Esophagus muscularis mucosa (tissue), 4 donors: ENCODE results near the gene MRPL10. TPM values are rescaled to one million over a fixed set of nuclear protein-coding genes. Genes with fewer than 3 reads are reported as not detected.

Experiments
- DNase-seq: peaks from one replicate; pipeline ENCODE4 v3.0.0-alpha.2; 2017; ENCODE audit errors: extremely low spot score
- H3K27ac ChIP-seq, 4 donors: fragments of 200-600 bp; sonication (generic); replicated peaks in 1 of 4; 1 replicate in 3 of 4; 2 replicates in 1 of 4; pipeline ENCODE4 v1.5.1; 2016 to 2019; ENCODE audit warnings: mild to moderate bottlenecking in 1 of 4
- H3K27me3 ChIP-seq, 4 donors: fragments of 200-600 bp; sonication (generic); one replicate each; pipeline versions ENCODE4 v1.5.1 to v1.6.0; 2016 to 2019
- H3K36me3 ChIP-seq, 4 donors: fragments of 200-600 bp; sonication (generic); one replicate each; pipeline ENCODE4 v1.5.1; 2016 to 2019
- H3K4me1 ChIP-seq, 4 donors: fragments of 200-600 bp; sonication (generic); one replicate each; pipeline ENCODE4 v1.5.1; 2016 to 2019
- H3K4me3 ChIP-seq, 4 donors: fragments of 200-600 bp; sonication (generic); 1 replicate in 2 of 4; 2 replicates in 2 of 4; pipeline ENCODE4 v1.5.1; 2016 to 2019; ENCODE audit warnings: mild to moderate bottlenecking in 4 of 4, moderate library complexity in 1 of 4
- H3K9me3 ChIP-seq, 4 donors: fragments of 200-600 bp; sonication (generic); 1 replicate in 3 of 4; 2 replicates in 1 of 4; pipeline ENCODE4 v1.5.1; 2016 to 2019
- EP300 ChIP-seq: sonication (generic); formaldehyde crosslinking; IDR thresholded peaks from one replicate; pipeline ENCODE4 v1.6.1; 2017; ENCODE audit warnings: antibody characterized with exemption
- POLR2A ChIP-seq: fragments of 450-650 bp; IDR thresholded peaks from one replicate; pipeline ENCODE4 v1.6.1; 2017; ENCODE audit warnings: antibody characterized with exemption, moderate library complexity, mild to moderate bottlenecking, low read depth
- POLR2AphosphoS5 ChIP-seq, 2 donors: sonication (generic); formaldehyde crosslinking; IDR thresholded peaks; one replicate each; pipeline ENCODE4 v1.6.1; 2017; ENCODE audit warnings: antibody characterized with exemption in 2 of 2
- WGBS: methylation state at CpG from one replicate; pipeline ENCODE4 v1.1.5; 2018; 5-methylcytosine and 5-hydroxymethylcytosine counted together
- intact Hi-C: fragments of 100-400 bp; cut with DNase I; formaldehyde crosslinking; loops from one replicate; pipeline ENCODE4 v1.15.1; 2023
- total RNA-seq, 4 donors: library from RNA; depleted of rRNA; stranded (reverse); fragments of >200 nt; gene quantifications; one replicate each; pipeline versions ENCODE4 v1.1.0 to v1.2.1, GENCODE V29; 2016
- TF ChIP-seq, protein P1 (sequence below), 3 experiments: fragments of 200-600 bp in 2 of 3; fragments of 450-650 bp in 1 of 3; sonication (generic) in 2 of 3; IDR thresholded peaks; one replicate each; pipeline ENCODE4 v1.5.1; 2017 to 2019; ENCODE audit warnings: antibody characterized with exemption in 3 of 3, mild to moderate bottlenecking in 2 of 3, moderate library complexity in 1 of 3

The MRPL10 gene
- total RNA-seq, 4 donors from 2014 or later = 43.6 to 86.8 (median 63.2) TPM

DNA sequence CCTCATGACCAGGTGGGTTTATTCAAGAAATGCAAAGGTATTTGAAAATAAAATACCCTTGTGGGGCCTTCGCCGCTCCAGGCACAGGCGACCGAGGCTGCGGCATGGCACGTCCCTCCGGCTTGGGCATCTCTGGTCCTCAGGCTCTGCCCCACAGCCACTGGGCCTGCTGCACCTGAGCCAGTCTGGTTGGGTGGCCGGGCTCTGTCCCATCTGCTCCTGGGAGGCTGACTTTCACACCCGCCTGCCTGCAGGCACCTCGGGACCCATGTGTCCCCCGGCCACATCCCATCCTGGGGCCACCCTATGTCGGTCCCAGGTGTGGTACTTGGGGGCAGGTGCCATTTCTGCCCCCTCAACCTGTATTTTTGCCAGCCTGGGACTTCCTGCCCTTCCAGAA is 30.7 kb downstream of the MRPL10 start:
- intact Hi-C loops = loop anchor here (10.0 kb wide), 1 partner anchor 136 kb away; no protein-coding TSS in a partner anchor

DNA sequence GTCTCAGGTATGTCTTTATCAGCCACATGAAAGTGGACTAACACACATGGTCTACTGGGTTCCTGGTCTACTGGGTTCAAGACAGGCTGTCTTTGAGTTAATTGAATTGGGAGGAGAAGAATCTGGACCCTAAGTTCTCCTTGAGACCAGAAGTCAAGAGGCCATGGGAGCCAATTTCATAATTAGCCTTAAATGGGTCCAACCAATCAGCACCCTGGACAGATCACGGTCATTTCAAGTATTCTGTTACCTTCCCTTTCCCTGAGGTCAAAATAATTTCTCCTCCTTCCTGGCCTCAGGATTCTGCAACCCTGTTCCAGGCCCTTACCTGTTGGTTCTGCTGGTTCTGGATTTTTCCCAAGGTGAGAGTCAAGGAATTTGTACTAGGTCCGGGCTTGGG is 33.5 kb downstream of the MRPL10 start:
- no peak for DNase-seq
- Histone ChIP-seq H3K27me3 (peaks cover 0 to 49% (median 3%) of the 10 kb centered on the region in 4 donors), H3K4me3 (no peak overlapping the region), H3K4me1 (no peaks in the 10 kb centered on the region), H3K27ac (no peak overlapping the region), H3K9me3 (no peaks in the 10 kb centered on the region), H3K36me3 (no peaks in the 10 kb centered on the region)
- intact Hi-C loops = no loop called here
- WGBS = 42% methylated on average over 2 of the region's 2 CpGs
- TF ChIP-seq POLR2AphosphoS5 (IDR thresholded peaks at IDR 0.05) = no peak
- TF ChIP-seq, protein P1, sequence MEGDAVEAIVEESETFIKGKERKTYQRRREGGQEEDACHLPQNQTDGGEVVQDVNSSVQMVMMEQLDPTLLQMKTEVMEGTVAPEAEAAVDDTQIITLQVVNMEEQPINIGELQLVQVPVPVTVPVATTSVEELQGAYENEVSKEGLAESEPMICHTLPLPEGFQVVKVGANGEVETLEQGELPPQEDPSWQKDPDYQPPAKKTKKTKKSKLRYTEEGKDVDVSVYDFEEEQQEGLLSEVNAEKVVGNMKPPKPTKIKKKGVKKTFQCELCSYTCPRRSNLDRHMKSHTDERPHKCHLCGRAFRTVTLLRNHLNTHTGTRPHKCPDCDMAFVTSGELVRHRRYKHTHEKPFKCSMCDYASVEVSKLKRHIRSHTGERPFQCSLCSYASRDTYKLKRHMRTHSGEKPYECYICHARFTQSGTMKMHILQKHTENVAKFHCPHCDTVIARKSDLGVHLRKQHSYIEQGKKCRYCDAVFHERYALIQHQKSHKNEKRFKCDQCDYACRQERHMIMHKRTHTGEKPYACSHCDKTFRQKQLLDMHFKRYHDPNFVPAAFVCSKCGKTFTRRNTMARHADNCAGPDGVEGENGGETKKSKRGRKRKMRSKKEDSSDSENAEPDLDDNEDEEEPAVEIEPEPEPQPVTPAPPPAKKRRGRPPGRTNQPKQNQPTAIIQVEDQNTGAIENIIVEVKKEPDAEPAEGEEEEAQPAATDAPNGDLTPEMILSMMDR (IDR thresholded peaks at IDR 0.05) = no peak
- TF ChIP-seq EP300 = no peak
- no peak for TF ChIP-seq POLR2A

More for the DNA sequence above, 30.7 kb downstream of the MRPL10 start:
- Histone ChIP-seq H3K27me3 (peaks cover 0 to 39% (median 0%) of the 10 kb centered on the region in 4 donors), H3K9me3 (no peaks in the 10 kb centered on the region), H3K4me1 (no peaks in the 10 kb centered on the region), H3K4me3 (no peak overlapping the region), H3K27ac (no peak overlapping the region), H3K36me3 (no peaks in the 10 kb centered on the region)
- 87% methylated on average over 11 of the region's 12 CpGs for WGBS
- no peak for TF ChIP-seq EP300
- TF ChIP-seq POLR2AphosphoS5 (IDR thresholded peaks at IDR 0.05) = no peak
- no peak for TF ChIP-seq POLR2A
- DNase-seq = no peak

DNA sequence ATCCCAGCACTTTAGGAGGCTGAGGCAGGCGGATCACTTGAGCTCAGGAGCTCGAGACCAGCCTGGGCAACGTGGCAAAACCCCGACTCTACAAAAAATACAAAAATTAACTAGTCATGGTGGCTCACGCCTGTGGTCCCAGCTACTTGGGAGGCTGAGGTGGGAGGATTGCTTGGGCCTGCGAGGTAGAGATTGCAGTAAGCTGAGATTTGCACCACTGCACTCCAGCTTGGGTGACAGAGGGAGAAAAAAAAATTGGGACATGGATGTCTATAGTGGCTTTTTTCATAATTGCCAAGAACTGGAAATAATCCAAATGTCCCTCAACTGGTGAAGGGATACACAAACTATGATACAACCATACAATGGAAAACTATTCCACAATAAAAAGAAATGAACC is 38.4 kb downstream of the MRPL10 start:
- Histone ChIP-seq H3K27me3 (peaks cover 0 to 86% (median 30%) of the 10 kb centered on the region in 4 donors), H3K9me3 (no peaks in the 10 kb centered on the region), H3K27ac (no peak overlapping the region), H3K4me1 (peaks cover 9 to 11% (median 10%) of the 10 kb centered on the region in 4 donors), H3K4me3 (no peak overlapping the region), H3K36me3 (no peaks in the 10 kb centered on the region)
- DNase-seq = no peak
- TF ChIP-seq, protein P1 (IDR thresholded peaks at IDR 0.05) = no peak
- TF ChIP-seq POLR2AphosphoS5 (IDR thresholded peaks at IDR 0.05) (no peak), POLR2A (no peak), EP300 (no peak)
- 83% methylated on average over 6 of the region's 6 CpGs for WGBS
- intact Hi-C loops = no loop called here

DNA sequence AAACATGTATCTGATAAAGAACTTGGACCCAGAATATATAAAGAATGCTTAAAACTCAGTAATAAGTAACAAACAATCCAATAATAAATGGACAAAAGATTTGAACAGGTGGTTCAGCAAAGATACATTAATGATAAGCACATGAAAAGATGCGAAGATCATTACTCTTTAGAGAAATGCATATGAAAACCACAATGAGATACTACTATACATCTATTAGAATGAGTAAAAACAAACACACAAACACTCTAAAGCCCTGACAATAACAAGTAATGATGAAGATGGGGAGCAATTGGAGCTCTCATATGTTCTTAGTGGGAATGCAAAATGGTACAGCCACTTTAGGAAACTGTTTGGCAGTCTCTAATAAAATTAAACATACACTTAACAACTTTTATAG is 38.9 kb downstream of the MRPL10 start:
- WGBS = 88% methylated on average over 1 of the region's 1 CpG
- DNase-seq = no peak
- Histone ChIP-seq H3K27me3 (peaks cover 0 to 88% (median 30%) of the 10 kb centered on the region in 4 donors), H3K36me3 (no peaks in the 10 kb centered on the region), H3K9me3 (no peaks in the 10 kb centered on the region), H3K27ac (no peak overlapping the region), H3K4me1 (peaks cover 9 to 11% (median 10%) of the 10 kb centered on the region in 4 donors), H3K4me3 (no peak overlapping the region)
- intact Hi-C loops = no loop called here
- TF ChIP-seq, protein P1 (IDR thresholded peaks at IDR 0.05) = no peak
- TF ChIP-seq EP300 (no peak), POLR2AphosphoS5 (IDR thresholded peaks at IDR 0.05) (no peak), POLR2A (no peak)

DNA sequence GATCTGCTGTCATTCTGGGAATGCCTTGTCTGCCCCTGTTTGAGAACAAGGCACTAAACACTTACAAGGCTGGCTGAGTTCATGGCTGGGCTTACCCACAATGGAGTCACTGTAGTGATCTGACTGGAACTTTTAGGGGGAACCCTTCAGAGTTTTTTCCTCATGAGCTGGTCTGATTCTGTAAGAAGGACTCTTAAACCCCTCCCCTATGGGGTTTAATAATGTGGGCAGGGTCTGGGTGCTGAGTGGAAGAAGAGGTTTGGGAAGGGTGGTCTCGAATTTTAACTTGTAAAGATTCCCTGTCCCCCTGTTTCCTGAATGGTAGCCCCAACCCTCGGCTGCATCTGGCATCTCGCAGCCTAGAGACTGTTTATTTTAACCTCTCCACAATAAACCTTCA is 40.3 kb downstream of the MRPL10 start:
- intact Hi-C loops = no loop called here
- 23% methylated on average over 3 of the region's 3 CpGs for WGBS
- Histone ChIP-seq H3K27me3 (peaks cover 0 to 88% (median 30%) of the 10 kb centered on the region in 4 donors), H3K9me3 (no peaks in the 10 kb centered on the region), H3K36me3 (no peaks in the 10 kb centered on the region), H3K4me1 (peaks cover 9 to 11% (median 10%) of the 10 kb centered on the region in 4 donors), H3K4me3 (no peak overlapping the region), H3K27ac (no peak overlapping the region)
- no peak for TF ChIP-seq EP300
- TF ChIP-seq POLR2AphosphoS5 (IDR thresholded peaks at IDR 0.05) = no peak
- TF ChIP-seq, protein P1 (IDR thresholded peaks at IDR 0.05) = no peak
- no peak for TF ChIP-seq POLR2A
- DNase-seq = peak; percentile 47
